AG10803 (cell line): ENCODE data around the gene SLC2A13.

Experiments
- DNase-seq: peaks from one replicate; pipeline ENCODE4 v3.0.0; 2010; ENCODE audit warnings: low read depth
- H3K4me3 ChIP-seq: 2 replicates; pipeline ENCODE4 v1.5.1; 2011; ENCODE audit warnings: mild to moderate bottlenecking, low read length, control low read depth
- TF ChIP-seq, protein P1 (sequence below): conservative IDR thresholded peaks from 2 replicates; pipeline ENCODE4 v1.5.1; 2011; ENCODE audit warnings: mild to moderate bottlenecking, low read length, control low read depth, inconsistent platforms

SLC2A13 gene

DNA sequence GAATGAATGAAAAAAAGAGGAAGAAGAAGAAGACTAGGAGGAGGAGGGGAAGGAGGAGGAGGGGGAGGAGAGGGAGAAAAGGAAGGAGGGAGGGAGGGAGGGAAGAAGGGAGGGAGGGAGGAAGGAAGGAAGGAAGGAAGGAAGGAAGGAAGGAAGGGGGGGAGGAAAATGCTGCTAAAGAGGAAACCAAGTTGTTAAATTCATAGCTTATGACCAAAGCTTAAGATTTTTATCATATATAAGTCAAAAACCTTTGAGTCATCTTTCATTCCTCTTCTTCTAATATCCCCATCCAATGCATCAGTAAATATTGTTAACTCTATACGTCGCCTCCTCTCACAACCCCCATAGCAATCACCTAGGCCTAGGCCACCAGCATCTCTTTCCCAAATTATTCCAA, 117.3 kb downstream of the SLC2A13 start:
- no peak overlapping the region for H3K4me3 ChIP-seq
- no peak for DNase-seq
- TF ChIP-seq, protein P1, sequence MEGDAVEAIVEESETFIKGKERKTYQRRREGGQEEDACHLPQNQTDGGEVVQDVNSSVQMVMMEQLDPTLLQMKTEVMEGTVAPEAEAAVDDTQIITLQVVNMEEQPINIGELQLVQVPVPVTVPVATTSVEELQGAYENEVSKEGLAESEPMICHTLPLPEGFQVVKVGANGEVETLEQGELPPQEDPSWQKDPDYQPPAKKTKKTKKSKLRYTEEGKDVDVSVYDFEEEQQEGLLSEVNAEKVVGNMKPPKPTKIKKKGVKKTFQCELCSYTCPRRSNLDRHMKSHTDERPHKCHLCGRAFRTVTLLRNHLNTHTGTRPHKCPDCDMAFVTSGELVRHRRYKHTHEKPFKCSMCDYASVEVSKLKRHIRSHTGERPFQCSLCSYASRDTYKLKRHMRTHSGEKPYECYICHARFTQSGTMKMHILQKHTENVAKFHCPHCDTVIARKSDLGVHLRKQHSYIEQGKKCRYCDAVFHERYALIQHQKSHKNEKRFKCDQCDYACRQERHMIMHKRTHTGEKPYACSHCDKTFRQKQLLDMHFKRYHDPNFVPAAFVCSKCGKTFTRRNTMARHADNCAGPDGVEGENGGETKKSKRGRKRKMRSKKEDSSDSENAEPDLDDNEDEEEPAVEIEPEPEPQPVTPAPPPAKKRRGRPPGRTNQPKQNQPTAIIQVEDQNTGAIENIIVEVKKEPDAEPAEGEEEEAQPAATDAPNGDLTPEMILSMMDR = no peak

DNA sequence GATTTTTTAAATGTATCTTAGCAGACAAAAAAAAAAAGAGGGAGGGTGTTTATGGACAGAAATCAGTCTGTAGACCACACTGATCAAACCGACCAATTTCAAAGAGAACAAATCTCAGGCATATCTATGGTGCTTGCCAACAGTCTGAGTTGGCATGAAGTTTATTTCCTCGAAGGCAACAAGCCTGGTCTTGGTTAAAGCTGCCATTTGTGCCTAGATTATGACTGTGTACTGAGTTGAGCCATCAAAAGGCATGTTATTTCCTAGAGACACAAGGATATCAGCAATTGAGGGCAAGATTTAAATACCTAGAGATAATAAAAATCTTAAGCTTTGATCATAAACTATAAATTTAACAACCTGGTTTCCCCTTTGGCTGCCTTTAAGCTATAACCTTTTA, 119.2 kb downstream of the SLC2A13 start:
- TF ChIP-seq, protein P1 = no peak
- H3K4me3 ChIP-seq = no peak overlapping the region
- no peak for DNase-seq

DNA sequence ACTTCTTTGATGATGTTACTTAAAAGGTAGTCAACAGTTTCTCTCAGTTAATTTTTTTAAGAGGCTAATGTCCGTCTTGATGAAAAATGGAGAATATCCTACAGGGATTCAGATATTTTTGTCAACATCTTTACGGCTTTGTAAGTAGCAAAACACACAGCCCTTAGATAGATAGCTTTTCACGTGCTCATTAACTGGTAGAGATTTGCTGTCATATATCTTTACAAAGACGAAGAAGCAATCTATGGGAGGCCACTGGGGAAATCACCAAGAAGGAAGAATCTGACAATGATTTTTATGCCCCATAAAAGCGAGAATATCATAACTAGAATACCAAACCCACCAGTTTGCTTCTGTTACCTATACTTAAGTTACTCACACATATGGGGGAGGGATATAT, 121.2 kb downstream of the SLC2A13 start:
- TF ChIP-seq, protein P1 = no peak
- DNase-seq = no peak
- H3K4me3 ChIP-seq = no peak overlapping the region

DNA sequence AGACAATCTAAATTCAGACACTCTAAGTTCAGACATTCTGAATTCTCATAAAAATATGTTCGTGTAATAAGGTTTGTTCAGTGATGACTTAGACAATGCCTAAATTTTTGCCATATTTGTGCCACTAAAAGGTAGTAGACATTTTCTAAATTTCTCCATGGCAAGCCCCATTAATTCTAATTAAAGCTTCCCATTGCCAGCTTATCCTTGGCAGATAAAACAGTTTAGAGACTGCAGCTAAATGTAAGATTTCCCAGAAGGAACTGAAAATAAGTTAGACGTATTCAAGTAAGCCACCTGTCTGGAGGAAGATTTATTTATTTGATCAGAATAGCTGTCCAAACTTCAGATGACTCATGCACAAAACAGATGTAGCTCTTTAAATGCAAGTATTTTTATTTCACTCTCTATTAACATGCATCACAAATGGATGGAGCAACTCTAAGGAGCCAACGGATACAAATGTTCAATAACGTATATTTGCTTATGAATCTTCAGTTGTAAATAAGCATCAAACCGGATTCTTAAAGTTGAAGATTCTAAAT, 130.4 kb downstream of the SLC2A13 start:
- no peak for DNase-seq
- H3K4me3 ChIP-seq = no peak overlapping the region
- TF ChIP-seq, protein P1 = no peak

DNA sequence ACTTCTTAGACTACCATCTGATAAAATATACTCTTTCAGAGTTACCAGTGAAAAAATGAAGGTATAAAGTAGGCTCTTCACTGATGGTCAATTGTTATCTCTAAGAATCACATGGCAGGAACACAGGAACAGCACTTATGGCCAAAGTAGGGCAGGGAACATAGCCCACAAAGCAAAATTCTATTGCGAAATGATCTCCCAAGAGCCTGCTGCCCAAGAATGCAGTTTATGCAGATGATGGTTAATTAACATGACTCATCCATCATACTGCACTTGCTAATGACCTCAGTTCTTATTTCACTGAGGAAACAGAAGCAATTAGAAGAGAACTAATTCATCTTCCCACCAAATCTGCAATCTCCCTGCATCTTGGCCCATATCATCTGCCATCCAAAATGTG, 133.8 kb downstream of the SLC2A13 start:
- peak; percentile 60 for DNase-seq
- no peak overlapping the region for H3K4me3 ChIP-seq
- TF ChIP-seq, protein P1 = no peak

DNA sequence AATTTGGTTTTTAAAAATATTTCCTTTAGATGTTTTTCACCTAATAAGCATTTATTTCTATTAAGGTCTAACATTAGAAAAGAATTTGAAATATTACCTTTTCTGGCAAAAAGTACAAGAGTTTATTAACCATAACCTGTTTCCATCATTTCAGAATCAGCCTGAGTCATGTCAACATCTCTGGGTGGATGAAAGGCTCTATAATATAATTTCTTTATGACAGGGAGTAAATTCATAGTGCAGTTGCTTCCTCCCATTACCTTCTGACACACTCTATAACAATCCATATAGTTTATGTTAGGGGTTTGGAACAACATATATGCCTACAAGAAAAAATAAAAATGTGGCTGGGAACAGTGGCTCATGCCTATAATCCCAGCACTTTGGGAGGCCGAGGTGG, 134.5 kb downstream of the SLC2A13 start:
- DNase-seq = no peak
- TF ChIP-seq, protein P1 = no peak
- no peak overlapping the region for H3K4me3 ChIP-seq

DNA sequence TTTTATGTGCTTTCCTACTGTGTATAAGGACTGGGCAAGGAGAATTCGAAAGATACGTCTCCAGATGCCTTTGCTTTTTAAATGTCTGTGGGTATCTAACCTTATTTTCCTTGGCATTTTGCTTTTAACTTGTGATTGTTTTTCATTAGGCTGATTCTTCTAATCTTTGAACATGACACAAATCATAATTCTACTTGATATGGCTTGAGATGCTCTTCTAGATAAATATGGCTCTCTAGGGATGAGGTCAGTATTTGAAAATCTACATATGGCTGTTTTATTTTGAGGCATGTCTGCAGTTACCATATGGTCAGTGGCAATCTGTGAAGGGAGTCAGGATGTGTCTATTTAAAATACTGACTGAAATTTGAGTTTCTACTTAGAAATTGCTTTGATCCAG, 139.2 kb downstream of the SLC2A13 start:
- no peak overlapping the region for H3K4me3 ChIP-seq
- no peak for DNase-seq
- TF ChIP-seq, protein P1 = no peak
